Activated CD8-positive, alpha-beta memory T cell treated with anti-CD3 and anti-CD28 coated beads, Interleukin-2, amount 10 ng/mL, durations not matched to agents 7 days and 5 days (primary cell): ENCODE data around the gene CMC1. TPM values are rescaled to one million over a fixed set of nuclear protein-coding genes. Genes with fewer than 3 reads are reported as not detected.

Experiments used
- ATAC-seq: fragments of 150-1000 bp; cut with Tn5 transposase; one replicate; pipeline ENCODE4 v1.10.0; 2021; ENCODE audit warnings: moderate library complexity
- CTCF ChIA-PET: fragments of 350-600 bp; sonication (Branson Sonifier 250); formaldehyde crosslinking; loops from one replicate; lab custom pipeline; 2021; ENCODE audit warnings: antibody characterized with exemption; lab: Charles Lee
- DNase-seq: peaks from one replicate; pipeline ENCODE4 v3.0.0-alpha.2; 2020
- H3K27ac Mint-ChIP-seq: one replicate; pipeline ENCODE4 v1.8.0; 2021; ENCODE audit warnings: mild to moderate bottlenecking, mixed read lengths
- H3K27me3 Mint-ChIP-seq: one replicate; pipeline ENCODE4 v1.8.0; 2021; ENCODE audit warnings: mixed read lengths
- H3K36me3 Mint-ChIP-seq: one replicate; pipeline ENCODE4 v1.8.0; 2021; ENCODE audit warnings: mild to moderate bottlenecking, mixed read lengths
- H3K4me1 Mint-ChIP-seq: one replicate; pipeline ENCODE4 v1.8.0; 2021; ENCODE audit warnings: mixed read lengths
- H3K4me3 Mint-ChIP-seq: one replicate; pipeline ENCODE4 v1.8.0; 2021; ENCODE audit warnings: mild to moderate bottlenecking, moderate library complexity, mixed read lengths
- H3K9me3 Mint-ChIP-seq: one replicate; pipeline ENCODE4 v1.8.0; 2022; ENCODE audit warnings: low read depth, mixed read lengths
- total RNA-seq, 2 experiments: library from RNA; stranded (reverse); gene quantifications; one replicate each; pipeline ENCODE4 v1.2.3, GENCODE V29; 2021

Gene CMC1
- total RNA-seq, 2 experiments from 2014 or later = 22.5 to 23.7 TPM

DNA sequence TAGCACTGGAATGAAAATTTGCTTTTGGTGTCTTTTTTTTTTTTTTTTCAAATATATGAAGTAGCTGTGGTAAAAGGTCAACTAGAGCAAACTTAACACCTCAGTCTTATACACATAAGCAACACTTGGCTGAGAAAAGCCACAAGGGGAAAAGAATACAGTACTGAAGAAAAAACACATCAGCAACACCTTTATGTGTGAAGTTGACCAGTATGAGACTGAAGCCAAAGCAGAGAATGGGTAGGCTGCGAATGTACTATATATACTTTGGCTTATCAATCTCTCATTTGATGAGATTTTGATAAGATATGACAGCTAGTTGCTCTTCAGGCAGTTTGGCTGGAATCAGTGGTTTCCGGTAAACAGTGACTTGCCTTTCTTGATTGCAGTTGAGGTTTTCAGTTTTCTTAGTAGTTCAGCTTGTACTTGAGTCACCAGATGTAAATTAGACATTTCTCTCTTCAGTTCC lies 85.1 kb downstream of the CMC1 start:
- H3K36me3 Mint-ChIP-seq = peaks cover 40% of the 10 kb centered on the region
- CTCF ChIA-PET = interaction anchor here (0.7 to 6.7 kb wide), 12 partner anchors 9 to 614 kb away, joined by 3 to 82 read pairs (median 4); partner anchors contain the start of genes AZI2, EOMES and ZCWPW2
- H3K9me3 Mint-ChIP-seq = no peaks in the 10 kb centered on the region
- peak overlapping the region; percentile 78 for H3K27ac Mint-ChIP-seq
- DNase-seq (peak; percentile 83), ATAC-seq (peak; percentile 91)
- H3K4me3 Mint-ChIP-seq = peak overlapping the region; percentile 13
- H3K27me3 Mint-ChIP-seq = no peaks in the 10 kb centered on the region
- H3K4me1 Mint-ChIP-seq = peaks cover 53% of the 10 kb centered on the region

DNA sequence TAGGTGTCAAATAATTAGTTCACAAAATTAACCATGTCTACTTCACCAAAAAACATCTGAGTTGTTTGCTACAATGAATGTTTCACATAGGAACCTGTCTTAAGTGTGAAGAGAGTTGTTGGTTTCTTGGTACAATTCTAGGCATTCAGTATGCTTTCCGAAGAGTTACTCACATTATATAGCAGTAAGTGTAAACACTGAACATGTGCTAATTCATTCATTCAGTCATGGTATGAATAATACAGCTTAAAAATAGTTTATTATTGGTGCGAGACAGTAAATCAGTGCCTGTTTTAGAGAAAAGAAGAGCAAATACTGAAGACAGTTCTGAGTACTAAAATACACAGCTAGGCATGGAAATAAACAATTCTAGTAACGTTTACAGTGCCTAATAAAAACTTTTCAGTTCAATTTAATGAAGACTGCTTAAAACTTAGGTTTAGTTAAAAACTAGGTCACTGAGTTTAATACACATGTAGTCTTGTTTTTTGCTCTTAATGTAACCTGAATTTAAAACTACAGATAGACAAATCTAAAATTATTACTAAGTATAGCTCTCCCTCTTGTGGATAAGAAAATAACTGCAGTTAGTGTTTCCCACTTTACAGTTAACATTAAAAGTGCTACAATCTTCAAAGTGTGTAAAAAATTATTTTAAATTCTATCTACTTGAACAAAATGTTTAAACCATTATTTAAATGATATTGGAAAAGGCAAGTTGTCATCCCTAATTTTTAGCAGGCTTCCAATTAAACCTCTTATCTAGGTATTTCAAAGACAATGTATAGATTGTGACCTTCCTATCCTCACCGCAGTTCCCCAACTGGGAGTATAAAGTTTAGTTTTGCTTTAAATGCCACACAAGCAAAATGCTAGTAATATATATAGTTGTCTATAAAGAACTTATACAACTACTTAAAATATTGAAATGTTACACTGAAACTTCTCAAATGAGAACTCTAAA lies 87.1 kb downstream of the CMC1 start:
- peaks cover 36% of the 10 kb centered on the region for H3K36me3 Mint-ChIP-seq
- peaks cover 48% of the 10 kb centered on the region for H3K4me1 Mint-ChIP-seq
- ATAC-seq (no peak), DNase-seq (no peak)
- peak overlapping the region; percentile 68 for H3K27ac Mint-ChIP-seq
- H3K9me3 Mint-ChIP-seq = no peaks in the 10 kb centered on the region
- H3K27me3 Mint-ChIP-seq = no peaks in the 10 kb centered on the region
- CTCF ChIA-PET = interaction anchor here (0.8 to 6.7 kb wide), 11 partner anchors 9 to 633 kb away, joined by 3 to 82 read pairs (median 7); partner anchors contain the start of genes AZI2, EOMES and ZCWPW2
- H3K4me3 Mint-ChIP-seq = no peak overlapping the region

DNA sequence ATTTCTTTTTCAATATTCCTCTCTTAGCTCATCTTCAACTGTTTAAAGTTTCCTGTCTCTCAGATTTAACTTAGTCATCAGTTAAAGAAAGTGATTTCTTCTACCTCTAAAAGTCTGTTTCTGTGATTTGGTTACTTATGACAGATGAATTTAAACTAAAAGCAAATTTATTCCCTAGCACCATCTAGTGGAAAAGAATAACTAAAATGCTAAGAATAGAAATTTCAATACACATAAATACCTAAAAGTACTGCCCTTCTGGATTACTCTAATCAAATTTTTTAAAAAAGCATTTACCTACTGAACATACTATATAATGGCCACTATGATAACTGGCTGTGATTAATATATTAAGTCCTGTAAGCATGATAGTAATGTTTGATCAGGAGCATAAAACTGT lies 93.1 kb downstream of the CMC1 start:
- no peaks in the 10 kb centered on the region for H3K27me3 Mint-ChIP-seq
- CTCF ChIA-PET = interaction anchor here (1.2 to 5.4 kb wide), 4 partner anchors 10 to 622 kb away, joined by 3 to 27 read pairs (median 8); no protein-coding TSS in a partner anchor
- no peak overlapping the region for H3K4me3 Mint-ChIP-seq
- no peaks in the 10 kb centered on the region for H3K9me3 Mint-ChIP-seq
- H3K27ac Mint-ChIP-seq = no peak overlapping the region
- peaks cover 27% of the 10 kb centered on the region for H3K4me1 Mint-ChIP-seq
- ATAC-seq (no peak), DNase-seq (no peak)
- H3K36me3 Mint-ChIP-seq = peaks cover 36% of the 10 kb centered on the region

DNA sequence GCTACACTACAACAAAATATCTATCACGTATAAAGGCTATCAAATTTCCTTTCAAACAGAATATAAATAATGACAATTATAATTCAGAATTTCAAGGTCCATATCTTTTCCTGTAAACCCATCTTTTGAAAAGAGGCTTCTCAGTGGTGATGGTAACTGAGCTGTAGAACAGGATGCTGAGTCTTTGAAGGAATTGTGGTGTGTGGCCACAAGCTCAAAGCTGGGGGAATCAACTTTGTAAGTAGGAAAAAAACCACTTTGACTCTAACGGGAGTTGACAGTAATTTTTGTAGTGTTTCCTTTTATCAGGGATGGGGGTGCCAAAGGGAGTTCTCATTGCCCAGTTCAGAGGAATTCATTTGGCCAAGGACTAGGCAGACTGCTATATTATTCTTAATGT lies 93.8 kb downstream of the CMC1 start:
- H3K4me3 Mint-ChIP-seq = no peak overlapping the region
- DNase-seq (no peak), ATAC-seq (no peak)
- H3K36me3 Mint-ChIP-seq = peaks cover 41% of the 10 kb centered on the region
- H3K4me1 Mint-ChIP-seq = peaks cover 24% of the 10 kb centered on the region
- H3K27me3 Mint-ChIP-seq = no peaks in the 10 kb centered on the region
- CTCF ChIA-PET = interaction anchor here (1.3 to 5.4 kb wide), 5 partner anchors 8 to 622 kb away, joined by 3 to 27 read pairs (median 7); partner anchors contain the start of genes AZI2 and ZCWPW2
- no peaks in the 10 kb centered on the region for H3K9me3 Mint-ChIP-seq
- H3K27ac Mint-ChIP-seq = peak overlapping the region; percentile 30

GRCh38 chr3:28337230-28337629 lies 95.8 kb downstream of the CMC1 start:
- CTCF ChIA-PET = interaction anchor here (1.3 to 5.4 kb wide), 6 partner anchors 9 to 624 kb away, joined by 3 to 27 read pairs (median 6); partner anchors contain the start of gene EOMES
- peaks cover 39% of the 10 kb centered on the region for H3K36me3 Mint-ChIP-seq
- no peaks in the 10 kb centered on the region for H3K27me3 Mint-ChIP-seq

GRCh38 chr3:28343144-28343543 lies 101.7 kb downstream of the CMC1 start:
- Mint-ChIP-seq H3K9me3 (no peaks in the 10 kb centered on the region), H3K4me1 (peaks cover 47% of the 10 kb centered on the region), H3K36me3 (peaks cover 34% of the 10 kb centered on the region), H3K4me3 (no peak overlapping the region), H3K27me3 (no peaks in the 10 kb centered on the region), H3K27ac (peak overlapping the region; percentile 45)
- DNase-seq (no peak), ATAC-seq (no peak)
- CTCF ChIA-PET = interaction anchor here (1.0 to 3.7 kb wide), 3 partner anchors 15 to 631 kb away, joined by 3 to 12 read pairs (median 7); no protein-coding TSS in a partner anchor

More at GRCh38 chr3:28337230-28337629, 95.8 kb downstream of the CMC1 start:
- H3K4me1 Mint-ChIP-seq = peaks cover 19% of the 10 kb centered on the region
- no peak overlapping the region for H3K4me3 Mint-ChIP-seq
- DNase-seq (no peak), ATAC-seq (no peak)
- no peaks in the 10 kb centered on the region for H3K9me3 Mint-ChIP-seq
- no peak overlapping the region for H3K27ac Mint-ChIP-seq

GRCh38 chr3:28345690-28346089 lies 104.3 kb downstream of the CMC1 start:
- Mint-ChIP-seq H3K27ac (no peak overlapping the region), H3K36me3 (peaks cover 28% of the 10 kb centered on the region), H3K27me3 (no peaks in the 10 kb centered on the region), H3K9me3 (no peaks in the 10 kb centered on the region), H3K4me3 (peak overlapping the region; percentile 86), H3K4me1 (peaks cover 57% of the 10 kb centered on the region)
- DNase-seq (no peak), ATAC-seq (no peak)
- CTCF ChIA-PET = interaction anchor here (0.5 to 3.0 kb wide), 4 partner anchors 10 to 665 kb away, joined by 3 to 12 read pairs (median 4); partner anchors contain the start of gene EOMES

DNA sequence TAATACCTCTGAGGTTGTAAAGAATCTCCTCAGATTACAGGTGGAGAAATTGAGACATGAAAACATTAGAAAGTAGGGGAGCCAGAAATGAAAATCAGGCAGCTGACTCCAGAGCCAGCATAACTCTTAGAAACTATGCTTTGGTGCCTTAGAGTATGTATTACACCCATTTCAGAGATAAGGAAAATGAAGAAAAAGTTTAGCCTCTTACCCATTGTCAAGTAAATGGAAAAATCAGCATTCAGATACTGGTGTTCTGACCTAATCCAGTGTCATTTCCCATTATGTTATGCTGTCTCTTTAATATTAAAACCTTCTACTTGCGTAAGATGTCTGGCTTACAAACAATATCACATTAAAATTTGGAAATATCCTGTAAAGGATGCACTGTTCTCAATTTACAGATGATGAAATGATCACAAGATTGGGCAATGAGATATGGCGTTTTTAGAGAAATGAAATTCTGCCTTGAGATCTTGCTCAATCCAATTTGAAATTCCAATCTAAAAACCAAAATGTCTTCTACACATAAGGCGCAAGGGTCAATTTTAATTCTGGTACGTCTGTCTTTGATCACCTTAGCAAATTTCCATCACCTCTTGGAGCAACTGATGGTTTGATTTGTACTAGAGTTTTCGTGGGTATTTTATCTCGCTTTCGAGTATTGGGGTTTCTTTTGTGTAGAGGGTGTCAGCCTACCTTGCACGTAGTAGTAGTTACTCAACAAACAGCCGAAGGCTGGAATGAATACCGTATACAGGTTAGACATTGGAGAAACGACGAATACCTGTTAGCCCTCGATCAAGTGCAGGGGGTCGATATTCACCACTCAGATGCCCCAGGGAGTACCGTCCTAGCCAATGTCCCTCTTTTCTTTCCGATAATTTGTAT lies 106.2 kb downstream of the CMC1 start:
- no peak for ATAC-seq
- CTCF ChIA-PET = interaction anchor here (1.2 to 2.6 kb wide), 4 partner anchors 20 to 635 kb away, joined by 4 to 15 read pairs (median 13); partner anchors contain the start of gene EOMES
- Mint-ChIP-seq H3K4me3 (peak overlapping the region; percentile 86), H3K27ac (peak overlapping the region; percentile 99), H3K4me1 (peaks cover 53% of the 10 kb centered on the region), H3K36me3 (peaks cover 33% of the 10 kb centered on the region), H3K27me3 (no peaks in the 10 kb centered on the region), H3K9me3 (peaks cover 5% of the 10 kb centered on the region)
- DNase-seq = no peak

DNA sequence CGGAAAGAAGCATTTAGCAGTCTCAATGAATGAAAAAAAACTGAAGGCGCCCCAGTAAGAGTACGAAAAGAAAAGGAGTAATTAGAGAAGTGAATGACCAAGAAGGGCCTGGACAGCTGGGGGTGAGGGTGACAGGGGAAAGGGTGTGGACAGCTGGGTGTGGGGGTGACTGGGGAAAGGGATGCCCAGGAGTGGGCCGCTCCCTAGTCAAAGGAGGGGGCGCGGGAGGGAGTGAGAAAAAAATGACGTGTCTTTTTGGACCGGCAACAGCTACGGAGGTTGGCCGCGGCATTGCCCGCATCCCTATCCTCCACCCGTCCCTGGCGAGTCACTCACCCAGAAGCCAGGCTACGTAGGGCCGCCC lies 106.8 kb downstream of the CMC1 start:
- Mint-ChIP-seq H3K4me3 (peak overlapping the region; percentile 86), H3K9me3 (peaks cover 5% of the 10 kb centered on the region), H3K27me3 (no peaks in the 10 kb centered on the region), H3K4me1 (peaks cover 47% of the 10 kb centered on the region), H3K36me3 (peaks cover 33% of the 10 kb centered on the region), H3K27ac (peak overlapping the region; percentile 99)
- CTCF ChIA-PET = interaction anchor here (0.7 to 2.6 kb wide), 10 partner anchors 9 to 636 kb away, joined by 3 to 15 read pairs (median 4); partner anchors contain the start of gene EOMES
- ATAC-seq = peak; percentile 87
- no peak for DNase-seq

GRCh38 chr3:28348629-28349468 lies 107.4 kb downstream of the CMC1 start, which contains the start of the genes AZI2 and ZCWPW2:
AZI2 (minus strand) TSS chr3:28348824; CDS start chr3:28340617, 8,207 bp downstream.
ZCWPW2 (plus strand) TSS chr3:28348721; CDS start chr3:28413069, 64,348 bp downstream.
- peak within 1 kb of the TSS; percentile 99 for H3K27ac Mint-ChIP-seq
- peaks cover 43% of the 10 kb centered on the region for H3K4me1 Mint-ChIP-seq

GRCh38 chr3:28349469-28350000 lies 108.1 kb downstream of the CMC1 start:
- Mint-ChIP-seq H3K4me3 (peak overlapping the region; percentile 86), H3K36me3 (peaks cover 41% of the 10 kb centered on the region), H3K4me1 (peaks cover 43% of the 10 kb centered on the region), H3K27me3 (no peaks in the 10 kb centered on the region), H3K27ac (peak overlapping the region; percentile 99), H3K9me3 (peaks cover 11% of the 10 kb centered on the region)
- CTCF ChIA-PET = interaction anchor here (0.9 to 2.6 kb wide), 9 partner anchors 10 to 991 kb away, joined by 3 to 15 read pairs (median 4); partner anchors contain the start of gene EOMES
- ATAC-seq = no peak
- DNase-seq = no peak

More at GRCh38 chr3:28348629-28349468, 107.4 kb downstream of the CMC1 start, which contains the start of the genes AZI2 and ZCWPW2:
- peaks cover 7% of the 10 kb centered on the region for H3K9me3 Mint-ChIP-seq
- CTCF ChIA-PET = interaction anchor here (0.7 to 2.6 kb wide), 11 partner anchors 9 to 991 kb away, joined by 3 to 15 read pairs (median 4); partner anchors contain the start of gene EOMES
- DNase-seq = peak; percentile 96
- H3K36me3 Mint-ChIP-seq = peaks cover 37% of the 10 kb centered on the region
- H3K4me3 Mint-ChIP-seq = peak within 1 kb of the TSS; percentile 86
- ATAC-seq = peak; percentile 85
- H3K27me3 Mint-ChIP-seq = no peaks in the 10 kb centered on the region
